H9 (cell line): ENCODE data around the gene GALNT17. TPM values are rescaled to one million over a fixed set of nuclear protein-coding genes. Genes with fewer than 3 reads are reported as not detected.

Source experiments
- DNase-seq: peaks from one replicate; pipeline ENCODE4 v3.0.0-alpha.2; 2017
- H2AFZ ChIP-seq: one replicate; pipeline ENCODE4 v1.6.1; 2013; ENCODE audit warnings: mild to moderate bottlenecking, low read length, control low read depth, moderate library complexity
- H2AK5ac ChIP-seq: 2 replicates; pipeline ENCODE4 v1.6.1; 2013; ENCODE audit warnings: low read length, control low read depth, mixed read lengths; ENCODE audit not compliant: insufficient read length
- H2BK120ac ChIP-seq: one replicate; pipeline ENCODE4 v1.6.1; 2013; ENCODE audit warnings: low read depth, mild to moderate bottlenecking, low read length, control low read depth, inconsistent platforms; ENCODE audit not compliant: poor library complexity, severe bottlenecking
- H2BK12ac ChIP-seq: 2 replicates; pipeline ENCODE4 v1.6.1; 2013; ENCODE audit warnings: low read length, control low read depth, mixed read lengths, low read depth; ENCODE audit not compliant: insufficient read length
- H2BK15ac ChIP-seq: 2 replicates; pipeline ENCODE4 v1.6.1; 2013; ENCODE audit warnings: low read depth, low read length, control low read depth
- H2BK20ac ChIP-seq: one replicate; pipeline ENCODE4 v1.6.1; 2013; ENCODE audit warnings: low read depth, mild to moderate bottlenecking, low read length, control low read depth, inconsistent platforms; ENCODE audit not compliant: poor library complexity, severe bottlenecking
- H2BK5ac ChIP-seq: 2 replicates; pipeline ENCODE4 v1.6.1; 2013; ENCODE audit warnings: low read length, control low read depth, mixed read lengths; ENCODE audit not compliant: insufficient read length
- H3K14ac ChIP-seq: 2 replicates; pipeline ENCODE4 v1.6.1; 2013; ENCODE audit warnings: low read length, control low read depth; ENCODE audit not compliant: insufficient read depth
- H3K18ac ChIP-seq: 2 replicates; pipeline ENCODE4 v1.6.1; 2013; ENCODE audit warnings: low read depth, mild to moderate bottlenecking, mixed read lengths, low read length, control low read depth; ENCODE audit not compliant: insufficient read length
- H3K23ac ChIP-seq: 2 replicates; pipeline ENCODE4 v1.6.1; 2013; ENCODE audit warnings: low read length, control low read depth, mixed read lengths, low read depth; ENCODE audit not compliant: insufficient read length
- H3K23me2 ChIP-seq: 2 replicates; pipeline ENCODE4 v1.6.1; 2013; ENCODE audit warnings: low read depth, mild to moderate bottlenecking, mixed read lengths, low read length, control low read depth; ENCODE audit not compliant: insufficient read length, poor library complexity, severe bottlenecking
- H3K27ac ChIP-seq: 2 replicates; pipeline ENCODE4 v1.5.1; 2013; ENCODE audit warnings: low read length, control low read depth, mixed read lengths, low read depth; ENCODE audit not compliant: insufficient read length
- H3K27me3 ChIP-seq: 2 replicates; pipeline ENCODE4 v1.6.1; 2013; ENCODE audit warnings: low read length, control low read depth, inconsistent platforms; ENCODE audit not compliant: insufficient read depth
- H3K4ac ChIP-seq: 2 replicates; pipeline ENCODE4 v1.6.1; 2013; ENCODE audit warnings: low read depth, mild to moderate bottlenecking, control low read depth, inconsistent platforms, low read length, moderate library complexity
- H3K4me1 ChIP-seq: 2 replicates; pipeline ENCODE4 v1.6.1; 2013; ENCODE audit warnings: low read length, control low read depth, inconsistent platforms; ENCODE audit not compliant: insufficient read depth
- H3K4me2 ChIP-seq: 2 replicates; pipeline ENCODE4 v1.6.1; 2013; ENCODE audit warnings: low read length, control low read depth, mixed read lengths; ENCODE audit not compliant: insufficient read length, insufficient read depth
- H3K56ac ChIP-seq: 2 replicates; pipeline ENCODE4 v1.6.1; 2013; ENCODE audit warnings: low read depth, mild to moderate bottlenecking, mixed read lengths, low read length, control low read depth; ENCODE audit not compliant: insufficient read length
- H3K79me1 ChIP-seq: 2 replicates; pipeline ENCODE4 v1.6.1; 2013; ENCODE audit warnings: low read depth, mild to moderate bottlenecking, moderate library complexity, low read length, control low read depth, inconsistent platforms; ENCODE audit not compliant: insufficient read depth, poor library complexity, severe bottlenecking
- H3K79me2 ChIP-seq: 2 replicates; pipeline ENCODE4 v1.6.1; 2013; ENCODE audit warnings: low read length, control low read depth, inconsistent platforms; ENCODE audit not compliant: insufficient read depth
- H3K9ac ChIP-seq: 2 replicates; pipeline ENCODE4 v1.6.1; 2013; ENCODE audit warnings: low read length, control low read depth, mixed read lengths; ENCODE audit not compliant: insufficient read length; ENCODE audit errors: extremely low read depth
- H3K9me3 ChIP-seq: one replicate; pipeline ENCODE4 v1.6.1; 2013; ENCODE audit warnings: low read depth, low read length, inconsistent platforms; ENCODE audit not compliant: control insufficient read depth
- H3T11ph ChIP-seq: one replicate; pipeline ENCODE4 v1.6.1; 2013; ENCODE audit warnings: mild to moderate bottlenecking, low read length, control low read depth, inconsistent platforms
- H4K20me1 ChIP-seq: one replicate; pipeline ENCODE4 v1.6.1; 2013; ENCODE audit not compliant: control insufficient read depth, insufficient read length, insufficient read depth
- H4K5ac ChIP-seq: 2 replicates; pipeline ENCODE4 v1.6.1; 2013; ENCODE audit warnings: low read depth, mild to moderate bottlenecking, mixed read lengths, low read length, control low read depth; ENCODE audit not compliant: insufficient read length
- H4K8ac ChIP-seq: replicated peaks from 2 replicates; pipeline ENCODE4 v1.6.1; 2013; ENCODE audit warnings: low read length, control low read depth, mixed read lengths, low read depth; ENCODE audit not compliant: insufficient read length
- H4K91ac ChIP-seq: 2 replicates; pipeline ENCODE4 v1.6.1; 2013; ENCODE audit warnings: low read depth, mild to moderate bottlenecking, moderate library complexity, mixed read lengths, low read length, control low read depth; ENCODE audit not compliant: insufficient read length
- H3K27ac Mint-ChIP-seq, 3 experiments: 2 replicates in 2 of 3; 3 replicates in 1 of 3; pipeline ENCODE4 v1.8.0; 2020 to 2021; ENCODE audit warnings: mixed read lengths in 3 of 3, mild to moderate bottlenecking in 1 of 3, moderate library complexity in 1 of 3
- H3K27me3 Mint-ChIP-seq: 2 replicates; pipeline ENCODE4 v1.8.0; 2021; ENCODE audit warnings: low read depth, mild to moderate bottlenecking, moderate library complexity, mixed read lengths
- H3K36me3 Mint-ChIP-seq, 3 experiments: 2 replicates in 2 of 3; 3 replicates in 1 of 3; pipeline ENCODE4 v1.8.0; 2020 to 2021; ENCODE audit warnings: low read depth in 3 of 3, mixed read lengths in 3 of 3; ENCODE audit not compliant: insufficient read depth in 1 of 3
- H3K4me1 Mint-ChIP-seq, 2 experiments: 2 replicates each; pipeline ENCODE4 v1.8.0; 2020; ENCODE audit warnings: mixed read lengths in 2 of 2
- H3K4me3 Mint-ChIP-seq, 2 experiments: 2 replicates in 1 of 2; 3 replicates in 1 of 2; pipeline ENCODE4 v1.8.0; 2020 to 2021; ENCODE audit warnings: mild to moderate bottlenecking in 2 of 2, mixed read lengths in 2 of 2, moderate library complexity in 1 of 2
- H3K9me3 Mint-ChIP-seq, 2 experiments: 2 replicates in 1 of 2; 3 replicates in 1 of 2; pipeline ENCODE4 v1.8.0; 2020; ENCODE audit warnings: mild to moderate bottlenecking in 2 of 2, mixed read lengths in 2 of 2, moderate library complexity in 1 of 2
- CTCF ChIP-seq: fragments of 200-600 bp; sonication (generic); conservative IDR thresholded peaks from 3 replicates; pipeline ENCODE4 v1.8.0; 2021; ENCODE audit warnings: antibody characterized with exemption, mild to moderate bottlenecking
- WGBS: extraction: QIAGEN DNeasy Blood & Tissue Kit; methylation state at CpG from one replicate; pipeline ENCODE4 v1.1.7; 2013; ENCODE audit warnings: missing lambda C conversion rate, low lambda C conversion rate, mixed read lengths; ENCODE audit not compliant: insufficient read length; ENCODE audit errors: extremely low coverage; 5-methylcytosine and 5-hydroxymethylcytosine counted together
- total RNA-seq: library from RNA; stranded (reverse); gene quantifications from 2 replicates; pipeline ENCODE4 v1.2.1, GENCODE V29; 2021

GALNT17 gene
- total RNA-seq, 1 experiment from 2014 or later, result 43.2 TPM

GRCh38 chr7:71251706-71252105 is 119.8 kb downstream of the GALNT17 start:
- Mint-ChIP-seq H3K36me3 (peaks cover 25 to 53% (median 50%) of the 10 kb centered on the region in 3 experiments), H3K4me1 (peaks cover 62 to 74% of the 10 kb centered on the region in 2 experiments), H3K4me3 (no peak overlapping the region), H3K9me3 (peaks cover 24 to 41% of the 10 kb centered on the region in 2 experiments), H3K27ac (no peak overlapping the region; a peak in 1 of 7 replicates), H3K27me3 (no peaks in the 10 kb centered on the region)
- Histone ChIP-seq H3K23ac (no peak overlapping the region), H3K79me2 (no peaks in the 10 kb centered on the region; the same call in 1 of the 2 replicates), H4K8ac (no peak overlapping the region), H3K9ac (no peak overlapping the region), H2BK20ac (no peak overlapping the region), H3K27me3 (no peaks in the 10 kb centered on the region), H3K27ac (no peak overlapping the region), H2AK5ac (no peak overlapping the region), H3K56ac (no peak overlapping the region), H4K91ac (no peak overlapping the region), H3K23me2 (no peaks in the 10 kb centered on the region), H4K20me1 (no peaks in the 10 kb centered on the region), H3K4ac (no peak overlapping the region), H3K18ac (no peak overlapping the region), H3T11ph (no peak overlapping the region), H4K5ac (no peak overlapping the region), H2AFZ (no peak overlapping the region), H2BK15ac (no peak overlapping the region), H3K14ac (no peak overlapping the region), H3K9me3 (peaks cover 13% of the 10 kb centered on the region), H2BK120ac (no peak overlapping the region), H2BK12ac (no peak overlapping the region), H3K79me1 (peaks cover 4% of the 10 kb centered on the region), H2BK5ac (no peak overlapping the region), H3K4me1 (peaks cover 6% of the 10 kb centered on the region; the same call in 1 of the 2 replicates), H3K4me2 (no peak overlapping the region)
- no peak for TF ChIP-seq CTCF
- no peak for DNase-seq
- WGBS, result no CpG with 5 or more reads among the region's 6 CpGs
